IPS-20b (cell line): ENCODE data around the gene BEST1.

Experiments used
- H3K27ac ChIP-seq: one replicate; pipeline ENCODE4 v1.5.1; 2013; ENCODE audit warnings: low read length
- H3K27me3 ChIP-seq: 2 replicates; pipeline ENCODE4 v1.6.1; 2013; ENCODE audit warnings: mild to moderate bottlenecking, low read length, inconsistent platforms; ENCODE audit not compliant: insufficient read depth
- H3K36me3 ChIP-seq: 2 replicates; pipeline ENCODE4 v1.6.1; 2013; ENCODE audit warnings: low read depth, mild to moderate bottlenecking, inconsistent platforms, low read length, moderate library complexity; ENCODE audit not compliant: insufficient read depth
- H3K4me1 ChIP-seq: 2 replicates; pipeline ENCODE4 v1.6.1; 2013; ENCODE audit warnings: mild to moderate bottlenecking, control low read depth, inconsistent platforms, low read length, moderate library complexity; ENCODE audit not compliant: insufficient read depth
- H3K4me3 ChIP-seq: 2 replicates; pipeline ENCODE4 v1.5.1; 2013; ENCODE audit warnings: mild to moderate bottlenecking, low read length, inconsistent platforms
- H3K9ac ChIP-seq: 2 replicates; pipeline ENCODE4 v1.6.1; 2013; ENCODE audit warnings: low read depth, mild to moderate bottlenecking, inconsistent platforms, low read length, moderate library complexity
- H3K9me3 ChIP-seq: 2 replicates; pipeline ENCODE4 v1.6.1; 2013; ENCODE audit warnings: mild to moderate bottlenecking, low read depth, low read length, inconsistent platforms; ENCODE audit not compliant: insufficient read depth

The BEST1 gene

GRCh38 chr11:61927501-61927900 is 22.6 kb upstream of the BEST1 start:
- Histone ChIP-seq H3K4me3 (no peak overlapping the region), H3K4me1 (peaks cover 11% of the 10 kb centered on the region; the same call in 1 of the 2 replicates), H3K36me3 (no peaks in the 10 kb centered on the region), H3K27me3 (no peaks in the 10 kb centered on the region), H3K27ac (no peak overlapping the region), H3K9ac (no peak overlapping the region), H3K9me3 (no peaks in the 10 kb centered on the region)

GRCh38 chr11:61928606-61929005 is 21.5 kb upstream of the BEST1 start:
- Histone ChIP-seq H3K9ac (no peak overlapping the region), H3K4me1 (peaks cover 2% of the 10 kb centered on the region; the same call in 1 of the 2 replicates), H3K27me3 (no peaks in the 10 kb centered on the region), H3K4me3 (no peak overlapping the region), H3K36me3 (no peaks in the 10 kb centered on the region), H3K9me3 (peaks cover 4% of the 10 kb centered on the region), H3K27ac (no peak overlapping the region)

DNA sequence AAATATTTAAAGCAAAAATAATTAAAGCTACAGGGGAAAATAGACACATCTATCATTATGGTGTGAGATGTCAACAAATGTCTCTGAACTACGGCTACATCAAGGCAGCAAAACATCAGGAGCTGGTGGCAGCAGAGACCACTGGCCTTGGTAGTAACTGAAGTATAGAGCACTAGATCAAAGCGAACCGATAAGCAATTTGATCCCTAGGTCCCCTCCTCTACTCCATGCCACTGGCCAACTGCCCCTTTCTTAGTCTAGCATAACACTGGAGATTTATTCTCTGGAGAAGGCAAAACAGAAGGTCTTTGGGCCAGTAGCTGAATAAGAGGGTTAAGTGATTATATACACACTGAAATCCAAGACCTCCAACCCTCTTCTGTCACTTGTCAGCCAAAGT is 19.2 kb upstream of the BEST1 start:
- Histone ChIP-seq H3K36me3 (no peaks in the 10 kb centered on the region), H3K9ac (no peak overlapping the region)

GRCh38 chr11:61935861-61936260 is 14.3 kb upstream of the BEST1 start:
- Histone ChIP-seq H3K4me3 (no peak overlapping the region), H3K27ac (no peak overlapping the region), H3K36me3 (no peaks in the 10 kb centered on the region), H3K4me1 (no peaks in the 10 kb centered on the region), H3K9ac (no peak overlapping the region), H3K9me3 (peaks cover 8% of the 10 kb centered on the region), H3K27me3 (no peaks in the 10 kb centered on the region)

More for the DNA sequence above, 19.2 kb upstream of the BEST1 start:
- Histone ChIP-seq H3K4me1 (no peaks in the 10 kb centered on the region), H3K27ac (no peak overlapping the region), H3K4me3 (no peak overlapping the region), H3K27me3 (no peaks in the 10 kb centered on the region), H3K9me3 (peaks cover 4% of the 10 kb centered on the region)

DNA sequence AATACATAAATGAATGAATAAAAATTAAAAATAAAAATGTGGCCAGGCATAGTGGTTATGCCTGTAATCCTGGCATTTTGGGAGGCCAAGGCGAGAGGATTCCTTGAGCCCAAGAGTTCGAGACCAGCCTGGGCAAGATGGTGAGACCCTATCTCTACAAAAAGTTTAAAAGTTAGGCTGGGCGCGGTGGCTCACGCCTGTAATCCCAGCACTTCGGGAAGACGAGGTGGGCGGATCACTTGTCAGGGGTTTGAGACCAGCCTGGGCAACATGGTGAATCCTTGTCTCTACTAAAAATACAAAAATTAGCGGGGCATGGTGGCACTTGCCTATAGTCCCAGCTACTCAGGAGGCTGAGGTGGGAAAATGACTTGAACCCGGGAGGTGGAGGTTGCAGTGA is 9.7 kb upstream of the BEST1 start:
- Histone ChIP-seq H3K27ac (no peak overlapping the region), H3K4me3 (no peak overlapping the region), H3K9ac (no peak overlapping the region), H3K9me3 (peaks cover 4% of the 10 kb centered on the region; the same call in 1 of the 2 replicates), H3K4me1 (no peaks in the 10 kb centered on the region), H3K36me3 (no peaks in the 10 kb centered on the region), H3K27me3 (no peaks in the 10 kb centered on the region)

GRCh38 chr11:61945191-61945590 is 5.0 kb upstream of the BEST1 start:
- H3K36me3 ChIP-seq, result no peaks in the 10 kb centered on the region
- H3K9ac ChIP-seq, result no peak overlapping the region
- H3K9me3 ChIP-seq, result no peaks in the 10 kb centered on the region
- no peaks in the 10 kb centered on the region for H3K4me1 ChIP-seq
- no peak overlapping the region for H3K27ac ChIP-seq
- H3K4me3 ChIP-seq, result no peak overlapping the region
- no peaks in the 10 kb centered on the region for H3K27me3 ChIP-seq

DNA sequence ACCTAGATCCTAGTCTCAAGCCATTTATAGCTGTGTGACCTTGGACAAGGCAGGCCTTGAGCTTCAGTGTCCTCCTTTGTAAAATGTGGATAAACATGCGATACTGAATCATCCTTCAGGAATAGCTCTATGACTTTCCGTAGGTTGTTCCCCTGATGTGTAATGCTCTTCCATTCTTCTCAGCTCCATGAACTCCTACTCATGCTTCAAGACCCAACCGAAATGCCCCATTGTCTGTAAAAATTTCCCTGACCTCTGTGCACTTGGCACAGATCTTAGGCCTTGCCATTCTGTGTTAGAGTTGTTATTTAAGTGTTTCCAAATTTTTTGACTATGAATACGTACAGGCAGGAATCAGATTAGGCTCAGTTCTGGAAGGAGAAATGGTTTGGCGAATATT is 3.3 kb upstream of the BEST1 start:
- Histone ChIP-seq H3K36me3 (no peaks in the 10 kb centered on the region), H3K27ac (no peak overlapping the region), H3K27me3 (no peaks in the 10 kb centered on the region), H3K9me3 (no peaks in the 10 kb centered on the region), H3K9ac (no peak overlapping the region), H3K4me3 (no peak overlapping the region), H3K4me1 (no peaks in the 10 kb centered on the region)

DNA sequence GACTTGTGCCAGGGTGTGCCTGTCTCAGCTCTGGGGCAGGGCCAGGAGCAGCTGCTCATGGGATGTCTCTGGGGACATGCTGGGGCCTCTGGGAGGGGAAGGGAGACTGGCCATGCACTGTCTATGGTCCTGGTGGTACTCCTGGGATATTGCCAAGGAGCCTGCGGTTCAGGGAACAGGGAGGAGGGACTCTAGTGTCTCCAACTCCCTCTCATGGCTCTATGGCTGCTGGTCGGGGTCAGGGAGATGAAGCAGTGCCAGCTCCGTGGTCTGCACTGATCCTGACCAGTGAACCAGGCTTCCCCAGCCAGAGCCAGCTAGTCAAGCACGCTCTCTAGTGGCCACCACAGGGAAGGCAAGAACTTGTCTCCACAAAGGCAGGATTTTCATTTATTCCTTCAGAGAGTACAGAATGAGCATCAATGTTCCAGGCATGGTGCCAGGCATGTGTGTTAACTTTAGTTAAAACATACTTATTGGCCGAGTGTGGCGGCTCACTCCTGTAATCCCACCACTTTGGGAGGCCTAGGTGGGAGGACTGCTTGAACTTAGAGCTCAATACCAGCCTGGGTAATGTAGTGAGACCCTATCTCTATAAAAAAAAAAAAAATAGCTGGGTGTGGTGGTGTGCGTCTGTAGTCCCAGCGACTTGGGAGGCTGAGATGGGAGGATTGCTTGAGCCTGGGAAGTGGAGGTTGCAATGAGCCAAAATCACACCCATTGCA is 2.5 kb upstream of the BEST1 start:
- no peaks in the 10 kb centered on the region for H3K27me3 ChIP-seq
- no peak overlapping the region for H3K9ac ChIP-seq
- H3K27ac ChIP-seq, result no peak overlapping the region

GRCh38 chr11:61948505-61948904 is 1.6 kb upstream of the BEST1 start:
- no peak overlapping the region for H3K27ac ChIP-seq
- no peaks in the 10 kb centered on the region for H3K27me3 ChIP-seq
- H3K36me3 ChIP-seq, result no peaks in the 10 kb centered on the region
- H3K9me3 ChIP-seq, result no peaks in the 10 kb centered on the region
- H3K4me3 ChIP-seq, result no peak overlapping the region
- no peaks in the 10 kb centered on the region for H3K4me1 ChIP-seq
- H3K9ac ChIP-seq, result no peak overlapping the region

More for the DNA sequence above, 2.5 kb upstream of the BEST1 start:
- no peak overlapping the region for H3K4me3 ChIP-seq
- H3K9me3 ChIP-seq, result no peaks in the 10 kb centered on the region
- no peaks in the 10 kb centered on the region for H3K4me1 ChIP-seq
- no peaks in the 10 kb centered on the region for H3K36me3 ChIP-seq

GRCh38 chr11:61949169-61950034 is 749 bp upstream of the BEST1 start:
- Histone ChIP-seq H3K36me3 (no peaks in the 10 kb centered on the region), H3K27me3 (peaks cover 7% of the 10 kb centered on the region), H3K4me3 (no peak overlapping the region), H3K4me1 (no peaks in the 10 kb centered on the region), H3K9ac (no peak overlapping the region), H3K9me3 (no peaks in the 10 kb centered on the region), H3K27ac (no peak overlapping the region)

GRCh38 chr11:61951484-61952135 is 1.5 kb downstream of the BEST1 start:
- H3K9me3 ChIP-seq, result no peaks in the 10 kb centered on the region
- no peaks in the 10 kb centered on the region for H3K36me3 ChIP-seq
- H3K27me3 ChIP-seq, result peaks cover 29% of the 10 kb centered on the region
- H3K4me3 ChIP-seq, result no peak overlapping the region
- no peaks in the 10 kb centered on the region; the same call in 1 of the 2 replicates for H3K4me1 ChIP-seq
- H3K27ac ChIP-seq, result no peak overlapping the region
- H3K9ac ChIP-seq, result no peak overlapping the region
